GM13976 (cell line): ENCODE results near the gene PIH1D2.
"Not testable (repeated sequence)": the region's sequence is repeated elsewhere in the genome, so short reads cannot be mapped to it uniquely, and the experiment has no call there.

Experiments
- DNase-seq: peaks from one replicate; pipeline ENCODE4 v3.0.0; 2012; ENCODE audit warnings: low spot score
- CTCF ChIP-seq: IDR thresholded peaks from 2 replicates; pipeline ENCODE4 v1.5.1; 2012; ENCODE audit warnings: borderline replicate concordance, mild to moderate bottlenecking; ENCODE audit not compliant: insufficient read depth; ENCODE audit errors: extremely low read depth, missing control alignments, control extremely low read depth
- in situ Hi-C: fragments of 300-500 bp; cut with MboI; formaldehyde crosslinking; loops from one replicate; pipeline ENCODE4 v1.12.0; 2022; ENCODE audit warnings: low sequenced_read_pairs, mixed read lengths, inconsistent platforms; ENCODE audit not compliant: unreplicated experiment

Gene PIH1D2

DNA sequence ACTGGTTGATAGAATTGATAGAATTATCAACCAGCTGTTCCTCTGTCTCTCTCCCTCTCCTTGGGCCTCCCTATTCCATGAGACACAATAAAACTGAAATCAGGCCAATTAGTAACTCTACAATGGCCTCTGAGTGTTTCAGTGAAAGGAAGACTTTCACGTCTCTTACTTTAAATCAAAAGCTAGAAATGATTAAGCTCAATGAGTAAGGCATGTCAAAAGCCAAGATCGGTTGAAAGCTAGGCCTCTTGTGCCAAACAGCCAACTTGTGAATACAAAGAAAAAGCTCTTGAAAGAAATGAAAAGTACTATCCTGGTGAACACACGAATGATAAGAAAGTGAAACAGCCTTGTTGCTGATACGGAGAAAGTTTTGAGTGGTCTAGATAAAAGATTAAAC lies 16.6 kb downstream of the PIH1D2 start:
- no peak for DNase-seq
- in situ Hi-C loops: no loop called here

DNA sequence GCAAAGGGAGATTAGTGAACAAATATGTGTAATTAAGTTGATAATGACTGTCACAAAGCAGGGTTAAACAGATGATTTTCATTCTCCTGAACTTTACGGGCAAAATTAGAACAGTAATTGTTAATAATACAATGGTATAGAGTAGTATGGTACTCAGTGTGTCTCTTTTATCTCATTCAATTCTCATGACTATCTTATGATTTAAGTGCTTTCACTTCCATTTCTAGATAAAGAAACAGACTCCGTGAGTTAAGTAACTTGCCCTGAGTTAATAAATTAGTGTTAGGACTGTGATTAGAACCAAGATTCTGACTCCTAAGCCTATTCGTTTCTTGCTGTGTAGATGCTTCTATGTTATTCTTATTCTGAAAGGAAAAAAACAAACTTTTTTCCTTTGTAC lies 22.0 kb downstream of the PIH1D2 start:
- in situ Hi-C loops: no loop called here
- no peak for TF ChIP-seq CTCF

More for the DNA sequence above, 16.6 kb downstream of the PIH1D2 start:
- no peak for TF ChIP-seq CTCF

DNA sequence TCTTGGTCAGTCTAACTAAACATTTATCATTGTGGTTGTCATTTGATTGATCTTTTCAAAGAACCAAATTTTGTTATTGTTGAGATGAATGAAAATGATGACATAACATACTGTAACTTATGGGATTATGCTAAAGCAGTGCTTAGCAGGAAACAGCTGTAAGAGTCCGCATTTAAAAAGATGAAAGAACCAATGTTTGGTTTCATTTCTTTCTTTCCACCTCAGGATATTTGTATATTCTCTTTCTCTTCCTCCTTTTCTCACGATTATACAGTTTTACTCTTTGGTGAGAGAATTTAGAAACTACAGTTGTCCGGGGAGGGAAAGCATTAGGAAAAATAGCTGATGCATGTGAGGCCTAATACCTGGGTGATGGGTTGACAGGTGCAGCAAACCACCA lies 23.1 kb downstream of the PIH1D2 start:
- DNase-seq: peak; percentile 41
- in situ Hi-C loops: no loop called here
- TF ChIP-seq CTCF: no peak

More for the DNA sequence above, 22.0 kb downstream of the PIH1D2 start:
- DNase-seq: peak; percentile 21

DNA sequence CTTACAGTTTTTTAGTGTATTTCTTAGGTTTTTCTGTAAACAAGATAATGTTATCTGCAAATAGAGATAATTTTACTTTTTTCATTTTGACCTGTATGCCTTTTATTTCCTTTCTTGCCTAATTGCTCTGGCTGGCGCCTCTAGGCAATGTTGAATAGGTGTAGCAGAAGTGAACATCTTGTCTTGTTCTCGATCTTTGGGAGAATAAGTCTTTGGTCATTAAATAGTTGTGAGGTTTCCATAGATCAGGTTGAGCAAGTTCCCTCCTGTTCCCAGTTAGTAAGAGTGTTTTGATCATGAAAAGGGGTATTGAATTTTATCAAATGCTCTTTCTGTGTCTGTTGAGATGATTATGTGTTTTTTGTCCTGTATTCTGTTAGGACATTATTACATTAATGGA lies 24.0 kb downstream of the PIH1D2 start:
- no peak for TF ChIP-seq CTCF
- in situ Hi-C loops: no loop called here
- no peak for DNase-seq

GRCh38 chr11:112048256-112048655 lies 25.6 kb downstream of the PIH1D2 start:
- DNase-seq, in situ Hi-C loops: not testable (repeated sequence)

DNA sequence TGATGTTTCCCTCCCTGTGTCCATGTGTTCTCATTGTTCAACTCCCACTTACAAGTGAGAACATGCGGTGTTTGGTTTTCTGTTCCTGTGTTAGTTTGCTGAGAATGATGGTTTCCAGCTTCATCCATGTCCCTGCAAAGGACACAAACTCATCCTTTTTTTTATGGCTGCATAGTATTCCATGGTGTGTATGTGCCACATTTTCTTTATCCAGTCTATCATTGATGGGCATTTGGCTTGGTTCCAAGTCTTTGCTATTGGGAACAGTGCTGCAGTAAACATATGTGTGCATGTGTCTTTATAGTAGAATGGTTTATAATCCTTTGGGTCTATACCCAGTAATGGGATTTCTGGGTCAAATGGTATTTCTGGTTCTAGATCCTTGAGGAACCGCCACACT lies 27.2 kb downstream of the PIH1D2 start:
- in situ Hi-C loops, DNase-seq: not testable (repeated sequence)

DNA sequence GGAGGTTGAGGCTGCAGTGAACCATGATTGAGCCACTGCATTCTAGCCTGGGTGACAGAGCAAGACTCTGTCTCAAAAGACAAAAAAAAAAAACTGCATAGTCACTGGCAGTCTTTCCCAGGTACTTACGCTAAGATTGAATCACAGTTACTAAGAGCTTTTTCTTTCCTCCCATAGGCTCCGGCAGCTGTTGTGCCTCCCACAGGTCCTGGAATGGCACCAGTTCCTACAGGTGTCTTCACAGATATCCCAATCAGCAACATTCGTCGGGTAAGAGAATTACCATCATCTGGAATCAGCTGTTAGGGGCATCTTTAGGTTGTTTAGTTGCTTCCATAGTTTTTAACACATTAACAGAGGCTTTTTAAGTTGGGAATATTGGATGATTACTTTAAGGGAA lies 28.9 kb downstream of the PIH1D2 start:
- in situ Hi-C loops: no loop called here
- no peak for DNase-seq
- no peak for TF ChIP-seq CTCF

- DNase-seq: no peak
- in situ Hi-C loops: no loop called here
- no peak for TF ChIP-seq CTCF
These were observed 30.9 kb downstream of the PIH1D2 start for GRCh38 chr11:112042961-112043304.
